ENCODE measurements around the gene GNG11. TPM values are rescaled to one million over a fixed set of nuclear protein-coding genes. Genes with fewer than 3 reads are reported as not detected.

GNG11 gene
- total and polyA plus RNA-seq, 4 donors, result 13.4 to 39.1 (median 14.8) TPM

- H3K27ac ChIP-seq (ENCODE audit: low read depth, low read length), result no peak overlapping the region
- no peaks in the 10 kb centered on the region for H3K9me3 ChIP-seq (ENCODE audit: control insufficient read depth, insufficient read depth, low read length)
- H3K27me3 ChIP-seq (ENCODE audit: control insufficient read depth, insufficient read depth, low read length), result no peaks in the 10 kb centered on the region
- DNase-seq (ENCODE audit: low read depth in 4 of 6, low spot score in 6 of 6), result no peak
- 100% methylated on average over 1 of the region's 2 CpGs for WGBS (ENCODE audit: insufficient coverage)
- no peaks in the 10 kb centered on the region for H3K36me3 ChIP-seq (ENCODE audit: control insufficient read depth, insufficient read depth, low read length)
- no peak overlapping the region for H3K4me3 ChIP-seq (ENCODE audit: low read depth, low read length)
- H3K4me1 ChIP-seq (ENCODE audit: control insufficient read depth, insufficient read depth, low read length), result no peaks in the 10 kb centered on the region
Observed at GRCh38 chr7:93941945-93942344, 20.4 kb downstream of the GNG11 start.

GRCh38 chr7:93943816-93944540 is 22.4 kb downstream of the GNG11 start:
- WGBS (ENCODE audit: insufficient coverage), result 83% methylated on average over 1 of the region's 4 CpGs
- H3K4me1 ChIP-seq (ENCODE audit: control insufficient read depth, insufficient read depth, low read length), result no peaks in the 10 kb centered on the region
- H3K27me3 ChIP-seq (ENCODE audit: control insufficient read depth, insufficient read depth, low read length), result no peaks in the 10 kb centered on the region

GRCh38 chr7:93944673-93945072 is 23.1 kb downstream of the GNG11 start:
- Histone ChIP-seq H3K36me3 (ENCODE audit: control insufficient read depth, insufficient read depth, low read length) (no peaks in the 10 kb centered on the region), H3K27me3 (ENCODE audit: control insufficient read depth, insufficient read depth, low read length) (no peaks in the 10 kb centered on the region), H3K9me3 (ENCODE audit: control insufficient read depth, insufficient read depth, low read length) (no peaks in the 10 kb centered on the region), H3K4me3 (ENCODE audit: low read depth, low read length) (no peak overlapping the region), H3K27ac (ENCODE audit: low read depth, low read length) (peak overlapping the region; percentile 43), H3K4me1 (ENCODE audit: control insufficient read depth, insufficient read depth, low read length) (no peaks in the 10 kb centered on the region)
- no CpG with 5 or more reads among the region's 1 CpG for WGBS (ENCODE audit: insufficient coverage)
- DNase-seq (ENCODE audit: low read depth in 4 of 6, low spot score in 6 of 6), result peak in 1 of 6 donors; percentile 8

More at GRCh38 chr7:93943816-93944540, 22.4 kb downstream of the GNG11 start:
- H3K9me3 ChIP-seq (ENCODE audit: control insufficient read depth, insufficient read depth, low read length), result no peaks in the 10 kb centered on the region
- H3K4me3 ChIP-seq (ENCODE audit: low read depth, low read length), result no peak overlapping the region
- DNase-seq (ENCODE audit: low read depth in 4 of 6, low spot score in 6 of 6), result no peak
- peak overlapping the region; percentile 43 for H3K27ac ChIP-seq (ENCODE audit: low read depth, low read length)
- H3K36me3 ChIP-seq (ENCODE audit: control insufficient read depth, insufficient read depth, low read length), result no peaks in the 10 kb centered on the region

GRCh38 chr7:93945083-93945482 is 23.5 kb downstream of the GNG11 start:
- H3K27ac ChIP-seq (ENCODE audit: low read depth, low read length), result peak overlapping the region; percentile 47

GRCh38 chr7:93945756-93946535 is 24.4 kb downstream of the GNG11 start:
- Histone ChIP-seq H3K27ac (ENCODE audit: low read depth, low read length) (no peak overlapping the region), H3K36me3 (ENCODE audit: control insufficient read depth, insufficient read depth, low read length) (no peaks in the 10 kb centered on the region), H3K9me3 (ENCODE audit: control insufficient read depth, insufficient read depth, low read length) (no peaks in the 10 kb centered on the region), H3K4me1 (ENCODE audit: control insufficient read depth, insufficient read depth, low read length) (no peaks in the 10 kb centered on the region), H3K27me3 (ENCODE audit: control insufficient read depth, insufficient read depth, low read length) (no peaks in the 10 kb centered on the region), H3K4me3 (ENCODE audit: low read depth, low read length) (no peak overlapping the region)
- no peak for DNase-seq (ENCODE audit: low read depth in 4 of 6, low spot score in 6 of 6)
- WGBS (ENCODE audit: insufficient coverage), result 84% methylated on average over 5 of the region's 5 CpGs

More at GRCh38 chr7:93945083-93945482, 23.5 kb downstream of the GNG11 start:
- Histone ChIP-seq H3K9me3 (ENCODE audit: control insufficient read depth, insufficient read depth, low read length) (no peaks in the 10 kb centered on the region), H3K36me3 (ENCODE audit: control insufficient read depth, insufficient read depth, low read length) (no peaks in the 10 kb centered on the region), H3K27me3 (ENCODE audit: control insufficient read depth, insufficient read depth, low read length) (no peaks in the 10 kb centered on the region), H3K4me1 (ENCODE audit: control insufficient read depth, insufficient read depth, low read length) (no peaks in the 10 kb centered on the region), H3K4me3 (ENCODE audit: low read depth, low read length) (no peak overlapping the region)
- DNase-seq (ENCODE audit: low read depth in 4 of 6, low spot score in 6 of 6), result no peak
- no CpG with 5 or more reads among the region's 3 CpGs for WGBS (ENCODE audit: insufficient coverage)

GRCh38 chr7:93948106-93948505 is 26.6 kb downstream of the GNG11 start:
- Histone ChIP-seq H3K9me3 (ENCODE audit: control insufficient read depth, insufficient read depth, low read length) (no peaks in the 10 kb centered on the region), H3K27me3 (ENCODE audit: control insufficient read depth, insufficient read depth, low read length) (no peaks in the 10 kb centered on the region), H3K4me3 (ENCODE audit: low read depth, low read length) (no peak overlapping the region), H3K27ac (ENCODE audit: low read depth, low read length) (no peak overlapping the region), H3K36me3 (ENCODE audit: control insufficient read depth, insufficient read depth, low read length) (no peaks in the 10 kb centered on the region), H3K4me1 (ENCODE audit: control insufficient read depth, insufficient read depth, low read length) (no peaks in the 10 kb centered on the region)
- 78% methylated on average over 1 of the region's 1 CpG for WGBS (ENCODE audit: insufficient coverage)
- no peak for DNase-seq (ENCODE audit: low read depth in 4 of 6, low spot score in 6 of 6)

GRCh38 chr7:93948873-93949272 is 27.3 kb downstream of the GNG11 start:
- Histone ChIP-seq H3K4me3 (ENCODE audit: low read depth, low read length) (no peak overlapping the region), H3K4me1 (ENCODE audit: control insufficient read depth, insufficient read depth, low read length) (no peaks in the 10 kb centered on the region), H3K9me3 (ENCODE audit: control insufficient read depth, insufficient read depth, low read length) (no peaks in the 10 kb centered on the region), H3K27ac (ENCODE audit: low read depth, low read length) (no peak overlapping the region), H3K27me3 (ENCODE audit: control insufficient read depth, insufficient read depth, low read length) (no peaks in the 10 kb centered on the region), H3K36me3 (ENCODE audit: control insufficient read depth, insufficient read depth, low read length) (no peaks in the 10 kb centered on the region)
- no CpG with 5 or more reads among the region's 2 CpGs for WGBS (ENCODE audit: insufficient coverage)
- no peak for DNase-seq (ENCODE audit: low read depth in 4 of 6, low spot score in 6 of 6)

- 100% methylated on average over 1 of the region's 1 CpG for WGBS (ENCODE audit: insufficient coverage)
- Histone ChIP-seq H3K4me3 (ENCODE audit: low read depth, low read length) (no peak overlapping the region), H3K27me3 (ENCODE audit: control insufficient read depth, insufficient read depth, low read length) (no peaks in the 10 kb centered on the region), H3K36me3 (ENCODE audit: control insufficient read depth, insufficient read depth, low read length) (no peaks in the 10 kb centered on the region), H3K9me3 (ENCODE audit: control insufficient read depth, insufficient read depth, low read length) (no peaks in the 10 kb centered on the region), H3K4me1 (ENCODE audit: control insufficient read depth, insufficient read depth, low read length) (no peaks in the 10 kb centered on the region), H3K27ac (ENCODE audit: low read depth, low read length) (no peak overlapping the region)
- DNase-seq (ENCODE audit: low read depth in 4 of 6, low spot score in 6 of 6), result no peak
Observed at GRCh38 chr7:93949423-93949822, 27.9 kb downstream of the GNG11 start.

- Histone ChIP-seq H3K27me3 (ENCODE audit: control insufficient read depth, insufficient read depth, low read length) (no peaks in the 10 kb centered on the region), H3K27ac (ENCODE audit: low read depth, low read length) (no peak overlapping the region), H3K9me3 (ENCODE audit: control insufficient read depth, insufficient read depth, low read length) (no peaks in the 10 kb centered on the region), H3K4me3 (ENCODE audit: low read depth, low read length) (no peak overlapping the region), H3K4me1 (ENCODE audit: control insufficient read depth, insufficient read depth, low read length) (no peaks in the 10 kb centered on the region), H3K36me3 (ENCODE audit: control insufficient read depth, insufficient read depth, low read length) (no peaks in the 10 kb centered on the region)
- no peak for DNase-seq (ENCODE audit: low read depth in 4 of 6, low spot score in 6 of 6)
- WGBS (ENCODE audit: insufficient coverage), result 93% methylated on average over 2 of the region's 2 CpGs
Observed at GRCh38 chr7:93955304-93955703, 33.8 kb downstream of the GNG11 start.

GRCh38 chr7:93957767-93958166 is 36.2 kb downstream of the GNG11 start:
- H3K9me3 ChIP-seq (ENCODE audit: control insufficient read depth, insufficient read depth, low read length), result no peaks in the 10 kb centered on the region
- H3K27me3 ChIP-seq (ENCODE audit: control insufficient read depth, insufficient read depth, low read length), result no peaks in the 10 kb centered on the region
- 80% methylated on average over 1 of the region's 1 CpG for WGBS (ENCODE audit: insufficient coverage)
- no peaks in the 10 kb centered on the region for H3K36me3 ChIP-seq (ENCODE audit: control insufficient read depth, insufficient read depth, low read length)
- H3K4me1 ChIP-seq (ENCODE audit: control insufficient read depth, insufficient read depth, low read length), result no peaks in the 10 kb centered on the region
- no peak for DNase-seq (ENCODE audit: low read depth in 4 of 6, low spot score in 6 of 6)
- no peak overlapping the region for H3K4me3 ChIP-seq (ENCODE audit: low read depth, low read length)
- no peak overlapping the region for H3K27ac ChIP-seq (ENCODE audit: low read depth, low read length)
